Smooth muscle cell (in vitro differentiated cells): ENCODE results near the gene NR2C2AP. TPM values are rescaled to one million over a fixed set of nuclear protein-coding genes. Genes with fewer than 3 reads are reported as not detected.
"Not testable (repeated sequence)": the region's sequence is repeated elsewhere in the genome, so short reads cannot be mapped to it uniquely, and the experiment has no call there.

Experiments used
- DNase-seq: peaks from one replicate; lab custom pipeline; 2025; ENCODE audit not compliant: unreplicated experiment; lab: John Stamatoyannopoulos, UW
- H2AFZ ChIP-seq: fragments of 200-600 bp; sonication (generic); 2 replicates; pipeline ENCODE4 v1.6.0; 2016; ENCODE audit warnings: antibody characterized with exemption, low read depth, mild to moderate bottlenecking
- H3F3A ChIP-seq: fragments of 200-600 bp; sonication (generic); 2 replicates; pipeline ENCODE4 v1.6.0; 2017; ENCODE audit warnings: antibody characterized with exemption, low read depth
- H3K27ac ChIP-seq: fragments of 200-600 bp; sonication (generic); 2 replicates; pipeline ENCODE4 v1.5.1; 2016; ENCODE audit warnings: low read depth, mild to moderate bottlenecking
- H3K27me3 ChIP-seq: fragments of 200-600 bp; sonication (generic); 2 replicates; pipeline ENCODE4 v1.6.1; 2016; ENCODE audit warnings: low read depth, mild to moderate bottlenecking
- H3K36me3 ChIP-seq: fragments of 200-600 bp; sonication (generic); 2 replicates; pipeline ENCODE4 v1.5.1; 2016; ENCODE audit warnings: low read depth
- H3K4me1 ChIP-seq: fragments of 200-600 bp; sonication (generic); 2 replicates; pipeline ENCODE4 v1.5.1; 2016; ENCODE audit warnings: low read depth
- H3K4me2 ChIP-seq: fragments of 200-600 bp; sonication (generic); 2 replicates; pipeline ENCODE4 v1.6.0; 2016; ENCODE audit warnings: mild to moderate bottlenecking
- H3K4me3 ChIP-seq: fragments of 200-600 bp; sonication (generic); 2 replicates; pipeline ENCODE4 v1.5.1; 2016; ENCODE audit warnings: mild to moderate bottlenecking
- H3K79me2 ChIP-seq: fragments of 200-600 bp; sonication (generic); 2 replicates; pipeline ENCODE4 v1.6.0; 2016; ENCODE audit warnings: low read depth, mild to moderate bottlenecking
- H3K9ac ChIP-seq: fragments of 200-600 bp; sonication (generic); 2 replicates; pipeline ENCODE4 v1.6.0; 2016; ENCODE audit warnings: low read depth
- H3K9me3 ChIP-seq: fragments of 200-600 bp; sonication (generic); replicated peaks from 2 replicates; pipeline ENCODE4 v1.5.1; 2016; ENCODE audit warnings: low read depth
- H4K20me1 ChIP-seq: fragments of 200-600 bp; sonication (generic); 2 replicates; pipeline ENCODE4 v1.6.0; 2016; ENCODE audit warnings: low read depth
- CTCF ChIP-seq: fragments of 200-600 bp; sonication (generic); IDR thresholded peaks from 2 replicates; pipeline ENCODE4 v1.5.1; 2017; ENCODE audit warnings: borderline replicate concordance, mild to moderate bottlenecking, antibody characterized with exemption; ENCODE audit not compliant: insufficient read depth, poor library complexity, severe bottlenecking
- WGBS: methylation state at CpG from one replicate; pipeline ENCODE4 v1.1.7; 2016; ENCODE audit warnings: low lambda C conversion rate; 5-methylcytosine and 5-hydroxymethylcytosine counted together
- polyA plus RNA-seq: library from polyadenylated mRNA; unstranded; fragments of >200 nt; fragmentation: Nextera tagmentation; extraction: Ambion mirVana; gene quantifications from 2 replicates; pipeline ENCODE4 v1.2.1, GENCODE V29; 2016
- total RNA-seq: library from RNA; depleted of rRNA; stranded (reverse); fragments of >200 nt; gene quantifications from 2 replicates; pipeline ENCODE4 v1.2.3, GENCODE V29; 2014

Gene NR2C2AP
- total and polyA plus RNA-seq, 2 experiments from 2014 or later: 6.9 to 10.5 TPM

- TF ChIP-seq CTCF: no peak
- H2AFZ ChIP-seq: no peak overlapping the region
- H3K9ac ChIP-seq: no peak overlapping the region
- H3K27me3 ChIP-seq: peaks cover 46% of the 10 kb centered on the region
- no peaks in the 10 kb centered on the region for H3K4me1 ChIP-seq
- no peaks in the 10 kb centered on the region for H3K79me2 ChIP-seq
- H3K9me3 ChIP-seq: no peaks in the 10 kb centered on the region
- no peaks in the 10 kb centered on the region for H4K20me1 ChIP-seq
- H3K36me3 ChIP-seq: no peaks in the 10 kb centered on the region
- H3F3A ChIP-seq: no peaks in the 10 kb centered on the region
- 94% methylated on average over 6 of the region's 6 CpGs for WGBS
- H3K4me3 ChIP-seq: no peak overlapping the region
- H3K27ac ChIP-seq: no peak overlapping the region
- no peak for DNase-seq
- H3K4me2 ChIP-seq: no peak overlapping the region
Observed at GRCh38 chr19:19223636-19224035, 20.4 kb upstream of the NR2C2AP start.

GRCh38 chr19:19223060-19223459 is 19.8 kb upstream of the NR2C2AP start:
- Histone ChIP-seq H3K4me1 (no peaks in the 10 kb centered on the region), H4K20me1 (no peaks in the 10 kb centered on the region), H3K36me3 (no peaks in the 10 kb centered on the region), H3K27ac (no peak overlapping the region), H3F3A (no peaks in the 10 kb centered on the region), H3K9ac (no peak overlapping the region), H3K79me2 (no peaks in the 10 kb centered on the region), H3K27me3 (peaks cover 40% of the 10 kb centered on the region), H3K9me3 (no peaks in the 10 kb centered on the region), H3K4me2 (no peak overlapping the region), H3K4me3 (no peak overlapping the region), H2AFZ (no peak overlapping the region)
- no peak for DNase-seq
- 83% methylated on average over 5 of the region's 5 CpGs for WGBS
- TF ChIP-seq CTCF: no peak

GRCh38 chr19:19221000-19221399 is 17.8 kb upstream of the NR2C2AP start:
- H3K9ac ChIP-seq, DNase-seq, H3F3A ChIP-seq, H4K20me1 ChIP-seq, H2AFZ ChIP-seq, H3K4me2 ChIP-seq, H3K4me1 ChIP-seq, H3K9me3 ChIP-seq, H3K27ac ChIP-seq, H3K79me2 ChIP-seq, H3K4me3 ChIP-seq, H3K36me3 ChIP-seq: not testable (repeated sequence)
- H3K27me3 ChIP-seq: peaks cover 29% of the 10 kb centered on the region
- 89% methylated on average over 8 of the region's 8 CpGs for WGBS

- Histone ChIP-seq H4K20me1 (no peaks in the 10 kb centered on the region), H3F3A (no peaks in the 10 kb centered on the region), H3K79me2 (no peaks in the 10 kb centered on the region), H3K4me2 (no peak overlapping the region), H3K36me3 (no peaks in the 10 kb centered on the region), H3K4me3 (no peak overlapping the region), H3K27ac (no peak overlapping the region), H3K4me1 (no peaks in the 10 kb centered on the region), H3K9me3 (no peaks in the 10 kb centered on the region), H3K9ac (no peak overlapping the region), H2AFZ (no peak overlapping the region), H3K27me3 (peaks cover 18% of the 10 kb centered on the region)
- 90% methylated on average over 21 of the region's 21 CpGs for WGBS
- DNase-seq: no peak
- TF ChIP-seq CTCF: no peak
Observed at GRCh38 chr19:19218911-19219310, 15.7 kb upstream of the NR2C2AP start.
